ENCODE data around the gene FHL2.

Gene FHL2

GRCh38 chr2:105376789-105377240 lies 22.0 kb downstream of the FHL2 start:
- no peak for DNase-seq

GRCh38 chr2:105376010-105376409 lies 22.8 kb downstream of the FHL2 start:
- no peak for DNase-seq

- no peak for DNase-seq
These were observed 23.8 kb downstream of the FHL2 start for GRCh38 chr2:105375001-105375561.

- DNase-seq: no peak
These were observed 24.9 kb downstream of the FHL2 start for GRCh38 chr2:105373895-105374401.

- DNase-seq: no peak
These were observed 25.5 kb downstream of the FHL2 start for GRCh38 chr2:105373344-105373781.

- DNase-seq: no peak
These were observed 27.0 kb downstream of the FHL2 start for GRCh38 chr2:105371810-105372209.

- no peak for DNase-seq
These were observed 27.7 kb downstream of the FHL2 start for GRCh38 chr2:105371156-105371555.

GRCh38 chr2:105369777-105370690 lies 28.8 kb downstream of the FHL2 start:
- DNase-seq: no peak

GRCh38 chr2:105368759-105369408 lies 30.0 kb downstream of the FHL2 start:
- DNase-seq: no peak

- DNase-seq: no peak
These were observed 33.6 kb downstream of the FHL2 start for GRCh38 chr2:105365206-105365605.

GRCh38 chr2:105364436-105365139 lies 34.3 kb downstream of the FHL2 start:
- DNase-seq: no peak

- no peak for DNase-seq
These were observed 35.8 kb downstream of the FHL2 start for GRCh38 chr2:105362862-105363591.

- no peak for DNase-seq
These were observed 37.6 kb downstream of the FHL2 start for GRCh38 chr2:105361102-105361889.

GRCh38 chr2:105358593-105358992 lies 40.3 kb downstream of the FHL2 start:
- DNase-seq: no peak

GRCh38 chr2:105357122-105357521 lies 41.7 kb downstream of the FHL2 start:
- DNase-seq: no peak

GRCh38 chr2:105344704-105345345 lies 54.0 kb downstream of the FHL2 start:
- peak in 1 of 2 experiments; percentile 2 for DNase-seq

- DNase-seq: no peak
These were observed 59.4 kb downstream of the FHL2 start for GRCh38 chr2:105339414-105339813.

- DNase-seq: no peak
These were observed 60.8 kb downstream of the FHL2 start for GRCh38 chr2:105338020-105338385.

GRCh38 chr2:105337122-105338019 lies 61.5 kb downstream of the FHL2 start, which contains the start of gene C2orf49:
Gene C2orf49, plus strand, starts transcription at chr2:105337540. Its CDS starts 48 bp downstream, at chr2:105337588.
- peak; percentile 77 to 89 for DNase-seq

GRCh38 chr2:105336786-105337121 lies 62.1 kb downstream of the FHL2 start:
- no peak for DNase-seq
